ENCODE measurements around the gene HOOK2. TPM values are rescaled to one million over a fixed set of nuclear protein-coding genes. Genes with fewer than 3 reads are reported as not detected.
"Not testable (repeated sequence)": the region's sequence is repeated elsewhere in the genome, so short reads cannot be mapped to it uniquely, and the experiment has no call there.

The HOOK2 gene
- total RNA-seq = 89.2 to 93.7 TPM (median 92.7 TPM) in 3 replicates

GRCh38 chr19:12774588-12775555, at the start of gene HOOK2:
HOOK2 (minus strand) TSS chr19:12775552; CDS start chr19:12775449, 103 bp downstream.
- peaks cover 25% of the 10 kb centered on the region for H3K4me1 Mint-ChIP-seq
- peak within 1 kb of the TSS; percentile 84 for H3K27ac Mint-ChIP-seq
- peak in 1 of 2 experiments; percentile 62 for DNase-seq (ENCODE audit: low spot score in 2 of 2, unreplicated experiment in 2 of 2)
- H3K9me3 Mint-ChIP-seq = no peaks in the 10 kb centered on the region
- no peaks in the 10 kb centered on the region for H3K27me3 Mint-ChIP-seq (ENCODE audit: low read depth)
- H3K4me3 Mint-ChIP-seq = peak within 1 kb of the TSS; percentile 81
- H3K36me3 Mint-ChIP-seq = peaks cover 2% of the 10 kb centered on the region
- TF ChIP-seq CTCF (IDR thresholded peaks at IDR 0.05; ENCODE audit: unreplicated experiment) = no peak

- no peak for DNase-seq (ENCODE audit: low spot score in 2 of 2, unreplicated experiment in 2 of 2)
- H3K27ac Mint-ChIP-seq = no peak overlapping the region
- peaks cover 2% of the 10 kb centered on the region for H3K4me1 Mint-ChIP-seq
- H3K9me3 Mint-ChIP-seq = peaks cover 4% of the 10 kb centered on the region
- TF ChIP-seq CTCF (IDR thresholded peaks at IDR 0.05; ENCODE audit: unreplicated experiment) = no peak
- no peaks in the 10 kb centered on the region for H3K36me3 Mint-ChIP-seq
- H3K27me3 Mint-ChIP-seq (ENCODE audit: low read depth) = peaks cover 18% of the 10 kb centered on the region
- no peak overlapping the region for H3K4me3 Mint-ChIP-seq
These were observed 46.4 kb upstream of the HOOK2 start for GRCh38 chr19:12821761-12822160.

GRCh38 chr19:12817810-12818209, 42.5 kb upstream of the HOOK2 start:
- not testable (repeated sequence) for H3K27me3 Mint-ChIP-seq (ENCODE audit: low read depth); DNase-seq (ENCODE audit: low spot score in 2 of 2, unreplicated experiment in 2 of 2); H3K4me3 Mint-ChIP-seq; H3K27ac Mint-ChIP-seq; H3K9me3 Mint-ChIP-seq; H3K4me1 Mint-ChIP-seq
- peaks cover 10% of the 10 kb centered on the region for H3K36me3 Mint-ChIP-seq

GRCh38 chr19:12817188-12817587, 41.8 kb upstream of the HOOK2 start:
- peaks cover 11% of the 10 kb centered on the region for H3K36me3 Mint-ChIP-seq
- H3K27me3 Mint-ChIP-seq (ENCODE audit: low read depth); H3K9me3 Mint-ChIP-seq; H3K4me3 Mint-ChIP-seq; H3K4me1 Mint-ChIP-seq; DNase-seq (ENCODE audit: low spot score in 2 of 2, unreplicated experiment in 2 of 2); H3K27ac Mint-ChIP-seq: not testable (repeated sequence)

GRCh38 chr19:12815088-12815487, 39.7 kb upstream of the HOOK2 start:
- H3K27me3 Mint-ChIP-seq (ENCODE audit: low read depth) = no peaks in the 10 kb centered on the region
- TF ChIP-seq CTCF (IDR thresholded peaks at IDR 0.05; ENCODE audit: unreplicated experiment) = no peak
- no peaks in the 10 kb centered on the region for H3K9me3 Mint-ChIP-seq
- no peaks in the 10 kb centered on the region for H3K4me1 Mint-ChIP-seq
- H3K4me3 Mint-ChIP-seq = no peak overlapping the region
- peaks cover 15% of the 10 kb centered on the region for H3K36me3 Mint-ChIP-seq
- no peak for DNase-seq (ENCODE audit: low spot score in 2 of 2, unreplicated experiment in 2 of 2)
- H3K27ac Mint-ChIP-seq = no peak overlapping the region

GRCh38 chr19:12806242-12807081, 31.1 kb upstream of the HOOK2 start, which contains the start of gene RNASEH2A:
RNASEH2A (plus strand) TSS chr19:12806584; CDS start chr19:12806674, 90 bp downstream.
- H3K36me3 Mint-ChIP-seq = peaks cover 7% of the 10 kb centered on the region
- H3K4me3 Mint-ChIP-seq = peak within 1 kb of the TSS; percentile 89
- peak; percentile 78 to 88 for DNase-seq (ENCODE audit: low spot score in 2 of 2, unreplicated experiment in 2 of 2)
- no peaks in the 10 kb centered on the region for H3K9me3 Mint-ChIP-seq
- peak within 1 kb of the TSS; percentile 93 for H3K27ac Mint-ChIP-seq
- no peak for TF ChIP-seq CTCF (IDR thresholded peaks at IDR 0.05; ENCODE audit: unreplicated experiment)
- H3K4me1 Mint-ChIP-seq = peaks cover 17% of the 10 kb centered on the region
- no peaks in the 10 kb centered on the region for H3K27me3 Mint-ChIP-seq (ENCODE audit: low read depth)
